OCI-LY1 (cell line): ENCODE data around the gene C13orf46.

Experiments used
- H2AFZ ChIP-seq: fragments of 200-600 bp; sonication (generic), shearing (Covaris generic); 2 replicates; pipeline ENCODE4 v1.6.0; 2014; ENCODE audit warnings: antibody characterized with exemption, mild to moderate bottlenecking, low read length
- H3F3A ChIP-seq: fragments of 200-600 bp; sonication (generic), shearing (Covaris generic); 2 replicates; pipeline ENCODE4 v1.6.0; 2014; ENCODE audit warnings: mild to moderate bottlenecking, antibody characterized with exemption, low read length, moderate library complexity; ENCODE audit not compliant: insufficient read depth
- H3K27ac ChIP-seq: fragments of 200-600 bp; sonication (generic); 2 replicates; pipeline ENCODE4 v1.5.1; 2014; ENCODE audit warnings: low read length, mixed run types, mild to moderate bottlenecking, low read depth; ENCODE audit not compliant: poor library complexity, severe bottlenecking
- H3K27me3 ChIP-seq: fragments of 200-600 bp; sonication (generic); 2 replicates; pipeline ENCODE4 v1.6.0; 2014; ENCODE audit warnings: antibody characterized with exemption, mild to moderate bottlenecking, low read length, moderate library complexity; ENCODE audit not compliant: insufficient read depth
- H3K36me3 ChIP-seq: fragments of 200-600 bp; sonication (generic); 2 replicates; pipeline ENCODE4 v1.6.1; 2014; ENCODE audit warnings: mild to moderate bottlenecking, antibody characterized with exemption, low read length, moderate library complexity, mixed read lengths; ENCODE audit not compliant: insufficient read depth
- H3K4me1 ChIP-seq: fragments of 200-600 bp; sonication (generic); 2 replicates; pipeline ENCODE4 v1.5.1; 2014; ENCODE audit warnings: mild to moderate bottlenecking, low read length, moderate library complexity; ENCODE audit not compliant: insufficient read depth, severe bottlenecking
- H3K4me2 ChIP-seq: fragments of 200-600 bp; sonication (generic), shearing (Covaris generic); 2 replicates; pipeline ENCODE4 v1.6.1; 2014; ENCODE audit warnings: low read length
- H3K4me3 ChIP-seq: fragments of 200-600 bp; sonication (generic); 2 replicates; pipeline ENCODE4 v1.5.1; 2014; ENCODE audit warnings: low read length, low read depth, mild to moderate bottlenecking, mixed read lengths; ENCODE audit not compliant: poor library complexity, severe bottlenecking
- H3K79me2 ChIP-seq: fragments of 200-600 bp; shearing (Covaris generic); 2 replicates; pipeline ENCODE4 v1.6.1; 2016; ENCODE audit warnings: mixed run types, low read length, mixed read lengths; ENCODE audit not compliant: insufficient read depth
- H3K9ac ChIP-seq: fragments of 200-600 bp; sonication (generic), shearing (Covaris generic); 2 replicates; pipeline ENCODE4 v1.6.1; 2014; ENCODE audit warnings: mild to moderate bottlenecking, low read length, mixed read lengths
- H3K9me2 ChIP-seq: fragments of 200-600 bp; sonication (generic), shearing (Covaris generic); 2 replicates; pipeline ENCODE4 v1.6.1; 2014; ENCODE audit warnings: low read depth, mild to moderate bottlenecking, low read length, mixed read lengths
- H3K9me3 ChIP-seq: fragments of 200-600 bp; shearing (Covaris generic); 2 replicates; pipeline ENCODE4 v1.6.1; 2014; ENCODE audit warnings: low read length, mixed read lengths
- H4K20me1 ChIP-seq: fragments of 200-600 bp; sonication (generic), shearing (Covaris generic); 2 replicates; pipeline ENCODE4 v1.6.0; 2016; ENCODE audit warnings: mild to moderate bottlenecking, low read length; ENCODE audit not compliant: insufficient read depth
- EZH2 ChIP-seq: fragments of 200-600 bp; sonication (generic), shearing (Covaris generic); IDR thresholded peaks from 2 replicates; pipeline ENCODE4 v1.8.0; 2017; ENCODE audit warnings: borderline replicate concordance, mixed run types, mild to moderate bottlenecking, antibody characterized with exemption, low read length, moderate library complexity, mixed read lengths
- TF ChIP-seq, protein P1 (sequence below): fragments of 200-600 bp; sonication (generic), shearing (Covaris generic); IDR thresholded peaks from 2 replicates; pipeline ENCODE4 v1.5.1; 2017; ENCODE audit warnings: mild to moderate bottlenecking, antibody characterized with exemption, low read length, moderate library complexity, mixed read lengths

The C13orf46 gene

GRCh38 chr13:113970810-113971470, 2.9 kb downstream of the C13orf46 start:
- H3K4me1 ChIP-seq: no peaks in the 10 kb centered on the region
- H3K27me3 ChIP-seq: no peaks in the 10 kb centered on the region; the same call in 1 of the 2 replicates
- no peaks in the 10 kb centered on the region for H4K20me1 ChIP-seq
- peaks cover 17% of the 10 kb centered on the region for H3K36me3 ChIP-seq
- no peaks in the 10 kb centered on the region for H3F3A ChIP-seq
- no peak overlapping the region for H3K4me3 ChIP-seq
- no peak overlapping the region for H3K27ac ChIP-seq
- no peak for TF ChIP-seq EZH2
- TF ChIP-seq, protein P1, sequence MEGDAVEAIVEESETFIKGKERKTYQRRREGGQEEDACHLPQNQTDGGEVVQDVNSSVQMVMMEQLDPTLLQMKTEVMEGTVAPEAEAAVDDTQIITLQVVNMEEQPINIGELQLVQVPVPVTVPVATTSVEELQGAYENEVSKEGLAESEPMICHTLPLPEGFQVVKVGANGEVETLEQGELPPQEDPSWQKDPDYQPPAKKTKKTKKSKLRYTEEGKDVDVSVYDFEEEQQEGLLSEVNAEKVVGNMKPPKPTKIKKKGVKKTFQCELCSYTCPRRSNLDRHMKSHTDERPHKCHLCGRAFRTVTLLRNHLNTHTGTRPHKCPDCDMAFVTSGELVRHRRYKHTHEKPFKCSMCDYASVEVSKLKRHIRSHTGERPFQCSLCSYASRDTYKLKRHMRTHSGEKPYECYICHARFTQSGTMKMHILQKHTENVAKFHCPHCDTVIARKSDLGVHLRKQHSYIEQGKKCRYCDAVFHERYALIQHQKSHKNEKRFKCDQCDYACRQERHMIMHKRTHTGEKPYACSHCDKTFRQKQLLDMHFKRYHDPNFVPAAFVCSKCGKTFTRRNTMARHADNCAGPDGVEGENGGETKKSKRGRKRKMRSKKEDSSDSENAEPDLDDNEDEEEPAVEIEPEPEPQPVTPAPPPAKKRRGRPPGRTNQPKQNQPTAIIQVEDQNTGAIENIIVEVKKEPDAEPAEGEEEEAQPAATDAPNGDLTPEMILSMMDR: no peak
- H3K9me3 ChIP-seq: no peaks in the 10 kb centered on the region
- H3K9ac ChIP-seq: no peak overlapping the region
- H3K9me2 ChIP-seq: no peaks in the 10 kb centered on the region
- no peaks in the 10 kb centered on the region for H3K79me2 ChIP-seq
- no peak overlapping the region for H2AFZ ChIP-seq
- H3K4me2 ChIP-seq: no peak overlapping the region

GRCh38 chr13:113969973-113970611, 3.8 kb downstream of the C13orf46 start:
- no peak overlapping the region for H3K4me3 ChIP-seq
- no peaks in the 10 kb centered on the region for H3K9me3 ChIP-seq
- no peaks in the 10 kb centered on the region for H3F3A ChIP-seq
- H3K79me2 ChIP-seq: no peaks in the 10 kb centered on the region
- H3K9me2 ChIP-seq: no peaks in the 10 kb centered on the region
- no peaks in the 10 kb centered on the region for H3K4me1 ChIP-seq
- TF ChIP-seq EZH2: no peak
- TF ChIP-seq, protein P1: no peak
- peaks cover 8% of the 10 kb centered on the region for H3K36me3 ChIP-seq
- H3K9ac ChIP-seq: no peak overlapping the region
- no peak overlapping the region for H2AFZ ChIP-seq
- H3K27me3 ChIP-seq: no peaks in the 10 kb centered on the region; the same call in 1 of the 2 replicates
- no peak overlapping the region for H3K27ac ChIP-seq
- H4K20me1 ChIP-seq: no peaks in the 10 kb centered on the region
- no peak overlapping the region for H3K4me2 ChIP-seq

- Histone ChIP-seq H3K36me3 (peaks cover 2% of the 10 kb centered on the region), H3K4me3 (no peak overlapping the region), H3K9me2 (no peaks in the 10 kb centered on the region), H4K20me1 (no peaks in the 10 kb centered on the region), H3K4me1 (no peaks in the 10 kb centered on the region), H3K9ac (no peak overlapping the region), H3F3A (no peaks in the 10 kb centered on the region), H2AFZ (no peak overlapping the region), H3K4me2 (no peak overlapping the region), H3K79me2 (no peaks in the 10 kb centered on the region), H3K9me3 (no peaks in the 10 kb centered on the region), H3K27me3 (peaks cover 3% of the 10 kb centered on the region; the same call in 1 of the 2 replicates), H3K27ac (no peak overlapping the region)
- TF ChIP-seq, protein P1: no peak
- no peak for TF ChIP-seq EZH2
Measured at GRCh38 chr13:113969311-113969972, 4.4 kb downstream of the C13orf46 start.
